ENCODE data around the gene PAFAH1B2. TPM values are rescaled to one million over a fixed set of nuclear protein-coding genes. Genes with fewer than 3 reads are reported as not detected.

PAFAH1B2 gene
- total RNA-seq, 1 experiment from 2014 or later: 154 TPM

DNA sequence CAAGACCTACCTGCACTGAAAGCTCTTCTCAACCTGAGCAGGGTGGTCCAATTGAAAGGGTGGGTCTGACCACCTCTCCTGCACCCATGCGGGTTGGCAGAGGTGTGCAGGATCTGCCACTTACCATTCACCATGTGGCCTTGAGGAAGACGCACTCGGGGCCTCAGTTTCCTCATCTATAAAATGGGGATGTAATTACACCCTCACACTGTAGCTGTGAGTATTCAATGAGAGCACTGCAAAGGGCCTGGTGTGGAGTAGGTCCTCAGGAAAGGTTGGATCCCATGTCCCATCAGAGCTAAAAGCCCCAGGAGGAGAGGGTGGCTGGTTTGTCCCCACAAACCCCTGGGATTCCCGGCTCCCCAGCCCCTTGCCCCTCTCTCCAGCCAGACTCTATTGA, 54.5 kb downstream of the PAFAH1B2 start (continued):
- TF ChIP-seq, protein P1, sequence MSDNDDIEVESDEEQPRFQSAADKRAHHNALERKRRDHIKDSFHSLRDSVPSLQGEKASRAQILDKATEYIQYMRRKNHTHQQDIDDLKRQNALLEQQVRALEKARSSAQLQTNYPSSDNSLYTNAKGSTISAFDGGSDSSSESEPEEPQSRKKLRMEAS (IDR thresholded peaks at IDR 0.05): no peak
- TF ChIP-seq SRF (IDR thresholded peaks at IDR 0.05; ENCODE audit: low read depth): no peak
- TF ChIP-seq, protein P2, sequence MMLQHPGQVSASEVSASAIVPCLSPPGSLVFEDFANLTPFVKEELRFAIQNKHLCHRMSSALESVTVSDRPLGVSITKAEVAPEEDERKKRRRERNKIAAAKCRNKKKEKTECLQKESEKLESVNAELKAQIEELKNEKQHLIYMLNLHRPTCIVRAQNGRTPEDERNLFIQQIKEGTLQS (IDR thresholded peaks at IDR 0.05): no peak
- no peak for TF ChIP-seq CEBPB (IDR thresholded peaks at IDR 0.05; ENCODE audit: low read depth)
- TF ChIP-seq ELF1 (IDR thresholded peaks at IDR 0.05; ENCODE audit: borderline replicate concordance, low read depth): no peak
- no peak for TF ChIP-seq JUND (IDR thresholded peaks at IDR 0.05)

DNA sequence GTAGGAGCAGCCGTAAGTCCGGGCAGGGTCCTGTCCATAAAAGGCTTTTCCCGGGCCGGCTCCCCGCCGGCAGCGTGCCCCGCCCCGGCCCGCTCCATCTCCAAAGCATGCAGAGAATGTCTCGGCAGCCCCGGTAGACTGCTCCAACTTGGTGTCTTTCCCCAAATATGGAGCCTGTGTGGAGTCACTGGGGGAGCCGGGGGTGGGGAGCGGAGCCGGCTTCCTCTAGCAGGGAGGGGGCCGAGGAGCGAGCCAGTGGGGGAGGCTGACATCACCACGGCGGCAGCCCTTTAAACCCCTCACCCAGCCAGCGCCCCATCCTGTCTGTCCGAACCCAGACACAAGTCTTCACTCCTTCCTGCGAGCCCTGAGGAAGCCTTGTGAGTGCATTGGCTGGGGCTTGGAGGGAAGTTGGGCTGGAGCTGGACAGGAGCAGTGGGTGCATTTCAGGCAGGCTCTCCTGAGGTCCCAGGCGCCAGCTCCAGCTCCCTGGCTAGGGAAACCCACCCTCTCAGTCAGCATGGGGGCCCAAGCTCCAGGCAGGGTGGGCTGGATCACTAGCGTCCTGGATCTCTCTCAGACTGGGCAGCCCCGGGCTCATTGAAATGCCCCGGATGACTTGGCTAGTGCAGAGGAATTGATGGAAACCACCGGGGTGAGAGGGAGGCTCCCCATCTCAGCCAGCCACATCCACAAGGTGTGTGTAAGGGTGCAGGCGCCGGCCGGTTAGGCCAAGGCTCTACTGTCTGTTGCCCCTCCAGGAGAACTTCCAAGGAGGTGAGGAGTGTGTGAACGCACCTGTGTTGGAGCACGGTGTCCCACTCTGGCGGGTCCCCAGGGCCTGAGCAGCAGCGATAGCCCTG, 55.2 kb downstream of the PAFAH1B2 start, which contains the start of gene TAGLN:
TSS of gene TAGLN (plus strand) at position 318 of the 863 bp plus-strand sequence. CDS start 3,644 bp downstream, outside the sequence.
- Histone ChIP-seq H2AFZ (ENCODE audit: low read depth, low read length, poor library complexity, severe bottlenecking) (no peak within 1 kb of the TSS), H3K27ac (ENCODE audit: low read depth, low read length) (peak within 1 kb of the TSS; percentile 34; the same call in 1 of the 2 replicates), H3K9ac (ENCODE audit: low read length) (peak within 1 kb of the TSS; percentile 35), H4K20me1 (ENCODE audit: insufficient read depth) (no peaks in the 10 kb centered on the region), H3K9me2 (ENCODE audit: insufficient read depth) (no peaks in the 10 kb centered on the region), H3K4me2 (ENCODE audit: low read length) (peak within 1 kb of the TSS; percentile 58), H3K4me3 (replicated peaks in 1 of 2; ENCODE audit: low read depth in 1 of 2, low read length in 2 of 2) (peak within 1 kb of the TSS in 1 of 2 experiments; percentile 28; a peak in 1 of 4 replicates), H3K9me3 (ENCODE audit: control insufficient read depth in 1 of 2, insufficient read depth in 1 of 2, low read depth in 1 of 2, low read length in 2 of 2) (no peaks in the 10 kb centered on the region), H3K27me3 (ENCODE audit: insufficient read depth, low read length) (no peaks in the 10 kb centered on the region), H3K79me2 (ENCODE audit: insufficient read depth, low read length) (no peaks in the 10 kb centered on the region), H3K4me1 (ENCODE audit: control insufficient read depth in 1 of 2, insufficient read depth in 2 of 2, low read length in 2 of 2) (peaks cover 13 to 26% of the 10 kb centered on the region in 2 experiments), H3K36me3 (ENCODE audit: control insufficient read depth in 1 of 2, insufficient read depth in 2 of 2, low read length in 2 of 2) (no peaks in the 10 kb centered on the region)
- ChIA-PET RAD21 (ENCODE audit: low non-redundant PET in 1 of 2, low total read pairs in 2 of 2, uncharacterized antibody in 2 of 2, unreplicated experiment in 2 of 2) (no interaction called here), POLR2A (no interaction called here), CTCF (interaction anchor here (1.4 kb wide), 1 partner anchor 23 kb away, joined by 4 read pairs; no protein-coding TSS in a partner anchor)
- BruUV-seq (replicated peaks): no TSS peak
- ATAC-seq (peak; percentile 76), DNase-seq (ENCODE audit: low read depth, low spot score) (no peak)
- intact Hi-C loops (cut with micrococcal nuclease): no loop called here
- TF ChIP-seq ZNF274 (IDR thresholded peaks at IDR 0.05; ENCODE audit: low read depth, low read length): no peak
- peak; percentile 84 for TF ChIP-seq SRF (IDR thresholded peaks at IDR 0.05; ENCODE audit: low read depth)

Data from HCT116 (cell line).